NB4 (cell line): Measurements from ENCODE around the gene CDH4.

ENCODE experiments used
- DNase-seq: peaks from one replicate; pipeline ENCODE4 v3.0.0; 2010; ENCODE audit warnings: low read depth
- H3K4me3 ChIP-seq: one replicate; pipeline ENCODE4 v1.5.1; 2011; ENCODE audit warnings: mild to moderate bottlenecking, low read depth, low read length, moderate library complexity
- CTCF ChIP-seq: IDR thresholded peaks from one replicate; pipeline ENCODE4 v1.5.1; 2012; ENCODE audit warnings: low read depth, low read length
- MYC ChIP-seq: IDR thresholded peaks from 2 replicates; pipeline ENCODE4 v1.6.1; 2011; ENCODE audit warnings: low read depth, low read length
- POLR2A ChIP-seq: IDR thresholded peaks from 2 replicates; pipeline ENCODE4 v1.6.1; 2011; ENCODE audit warnings: mild to moderate bottlenecking; ENCODE audit not compliant: insufficient read length; ENCODE audit errors: extremely low read depth
- TF ChIP-seq, protein P1 (sequence below): IDR thresholded peaks from 2 replicates; pipeline ENCODE4 v1.6.1; 2011; ENCODE audit warnings: low read depth, low read length

The CDH4 gene

DNA sequence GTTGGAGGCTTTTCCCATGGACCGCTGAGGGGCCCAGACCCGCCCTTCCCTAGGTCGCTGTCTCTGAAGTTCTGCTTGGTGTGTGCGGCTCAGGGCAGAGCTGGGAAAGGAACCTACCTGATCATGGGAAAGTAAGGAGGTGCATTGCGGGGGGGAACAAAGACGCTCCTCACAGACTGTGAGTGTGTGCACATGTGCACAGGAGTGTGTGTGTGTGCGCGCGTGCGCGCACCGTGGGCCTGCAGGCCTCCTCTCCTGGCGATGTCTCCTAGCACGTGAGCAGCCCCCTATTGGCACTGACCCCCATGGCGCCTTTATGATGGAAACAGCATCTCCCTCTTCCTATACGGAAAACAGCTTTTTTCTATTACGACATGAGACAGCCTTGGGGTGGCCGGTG is 589.5 kb downstream of the CDH4 start:
- no peak for DNase-seq
- H3K4me3 ChIP-seq = no peak overlapping the region
- TF ChIP-seq MYC = no peak
- TF ChIP-seq, protein P1, sequence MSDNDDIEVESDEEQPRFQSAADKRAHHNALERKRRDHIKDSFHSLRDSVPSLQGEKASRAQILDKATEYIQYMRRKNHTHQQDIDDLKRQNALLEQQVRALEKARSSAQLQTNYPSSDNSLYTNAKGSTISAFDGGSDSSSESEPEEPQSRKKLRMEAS = no peak
- no peak for TF ChIP-seq POLR2A
- TF ChIP-seq CTCF = no peak

GRCh38 chr20:61841966-61842365 is 589.9 kb downstream of the CDH4 start:
- no peak for DNase-seq
- TF ChIP-seq CTCF (no peak), POLR2A (no peak), MYC (no peak)
- TF ChIP-seq, protein P1 = no peak
- H3K4me3 ChIP-seq = no peak overlapping the region

- H3K4me3 ChIP-seq = no peak overlapping the region
- DNase-seq = no peak
- TF ChIP-seq POLR2A = no peak
- no peak for TF ChIP-seq MYC
- no peak for TF ChIP-seq CTCF
- TF ChIP-seq, protein P1 = no peak
Measured at GRCh38 chr20:61844621-61845020, 592.6 kb downstream of the CDH4 start.

GRCh38 chr20:61845233-61845671 is 593.2 kb downstream of the CDH4 start:
- no peak overlapping the region for H3K4me3 ChIP-seq
- TF ChIP-seq MYC (no peak), POLR2A (no peak), CTCF (no peak)
- TF ChIP-seq, protein P1 = no peak
- no peak for DNase-seq

GRCh38 chr20:61846074-61846473 is 594.0 kb downstream of the CDH4 start:
- TF ChIP-seq, protein P1 = no peak
- no peak for TF ChIP-seq CTCF
- TF ChIP-seq MYC = no peak
- TF ChIP-seq POLR2A = no peak
- no peak overlapping the region for H3K4me3 ChIP-seq
- no peak for DNase-seq
